GM12878 (cell line): ENCODE data around the gene SLAIN2. TPM values are rescaled to one million over a fixed set of nuclear protein-coding genes. Genes with fewer than 3 reads are reported as not detected.

Experiments
- ATAC-seq: fragments of 200-7000 bp; cut with Tn5 transposase; 3 replicates; pipeline ENCODE4 v1.9.1; 2020; ENCODE audit warnings: mild to moderate bottlenecking, moderate library complexity
- BruUV-seq: library from RNA; stranded (reverse); fragments of 400-500 nt; replicated peaks from 2 replicates; lab custom pipeline; 2021; lab: Mats Ljungman, UMichigan
- CTCF ChIA-PET: fragments of 300-600 bp; sonication (Branson Sonifier 250); formaldehyde crosslinking; extraction: SDS; loops from one replicate; lab custom pipeline; 2021; ENCODE audit warnings: inconsistent platforms; lab: Yijun Ruan, JAX
- POLR2A ChIA-PET: fragments of 350-600 bp; formaldehyde crosslinking; extraction: SDS; loops from one replicate; lab custom pipeline; 2021; ENCODE audit warnings: inconsistent platforms; lab: Charles Lee
- RAD21 ChIA-PET: fragments of 300-600 bp; sonication (Branson Sonifier 250); formaldehyde crosslinking; loops from one replicate; lab custom pipeline; 2023; ENCODE audit warnings: antibody characterized with exemption; ENCODE audit not compliant: unreplicated experiment; lab: Charles Lee
- SMC1A ChIA-PET: fragments of 300-600 bp; sonication (Branson Sonifier 250); formaldehyde crosslinking; loops from one replicate; lab custom pipeline; 2023; ENCODE audit not compliant: unreplicated experiment, uncharacterized antibody; lab: Charles Lee
- DNase-seq: peaks from one replicate; pipeline ENCODE4 v3.0.0-alpha.2; 2011; ENCODE audit warnings: low read depth, low spot score
- FAIRE-seq: peaks from 3 replicates; lab custom pipeline; 2011; peaks lifted over from hg19 to GRCh38; lab: Jason Lieb, UNC
- H2AFZ ChIP-seq: 2 replicates; pipeline ENCODE4 v1.6.0; 2011; ENCODE audit warnings: low read depth, low read length, control low read depth; ENCODE audit not compliant: control insufficient read depth
- H3K27ac ChIP-seq: 2 replicates; pipeline ENCODE4 v1.5.1; 2011; ENCODE audit warnings: control low read depth; ENCODE audit not compliant: control insufficient read depth, insufficient read depth
- H3K27me3 ChIP-seq, 2 experiments: replicated peaks in 1 of 2; 2 replicates each; pipeline versions ENCODE4 v1.6.0 to v1.6.1; 2011; ENCODE audit warnings: low read length in 1 of 2; ENCODE audit not compliant: control insufficient read depth in 2 of 2, insufficient read depth in 2 of 2
- H3K36me3 ChIP-seq, 2 experiments: 2 replicates each; pipeline ENCODE4 v1.5.1; 2011; ENCODE audit warnings: low read length in 1 of 2; ENCODE audit not compliant: control insufficient read depth in 2 of 2, insufficient read depth in 2 of 2
- H3K4me1 ChIP-seq: 2 replicates; pipeline ENCODE4 v1.6.1; 2011; ENCODE audit warnings: mild to moderate bottlenecking, low read length, moderate library complexity, mixed read lengths; ENCODE audit not compliant: control insufficient read depth, insufficient read depth
- H3K4me2 ChIP-seq: 2 replicates; pipeline ENCODE4 v1.6.0; 2011; ENCODE audit warnings: control low read depth; ENCODE audit not compliant: control insufficient read depth, insufficient read depth
- H3K4me3 ChIP-seq: fragments of 200-600 bp; sonication (generic); 2 replicates; pipeline ENCODE4 v1.5.1; 2016
- H3K79me2 ChIP-seq: 2 replicates; pipeline ENCODE4 v1.6.0; 2011; ENCODE audit warnings: low read length; ENCODE audit not compliant: control insufficient read depth, insufficient read depth
- H3K9ac ChIP-seq: 2 replicates; pipeline ENCODE4 v1.8.0; 2011; ENCODE audit warnings: low read length, control low read depth, mixed read lengths; ENCODE audit not compliant: control insufficient read depth, insufficient read depth
- H3K9me3 ChIP-seq: replicated peaks from 3 replicates; pipeline ENCODE4 v1.5.1; 2011; ENCODE audit warnings: mild to moderate bottlenecking, low read length; ENCODE audit not compliant: control insufficient read depth, insufficient read depth
- H4K20me1 ChIP-seq: 2 replicates; pipeline ENCODE4 v1.6.0; 2011; ENCODE audit not compliant: control insufficient read depth, insufficient read depth
- BACH1 ChIP-seq: fragments of 450-650 bp; IDR thresholded peaks from 2 replicates; pipeline ENCODE4 v1.6.1; 2017; ENCODE audit warnings: mild to moderate bottlenecking, borderline replicate concordance
- E2F8 ChIP-seq: fragments of 450-650 bp; IDR thresholded peaks from 2 replicates; pipeline ENCODE4 v1.6.1; 2018; ENCODE audit warnings: mild to moderate bottlenecking, low read depth, moderate library complexity; ENCODE audit not compliant: partially characterized antibody
- NKRF ChIP-seq: fragments of 450-650 bp; conservative IDR thresholded peaks from 2 replicates; pipeline ENCODE4 v1.6.1; 2017; ENCODE audit warnings: mild to moderate bottlenecking, moderate library complexity
- NR2C2 ChIP-seq: IDR thresholded peaks from 2 replicates; pipeline ENCODE4 v1.6.1; 2011; ENCODE audit warnings: borderline replicate concordance, low read depth; ENCODE audit not compliant: control insufficient read depth, insufficient read length
- NRF1 ChIP-seq: conservative IDR thresholded peaks from 2 replicates; pipeline ENCODE4 v1.6.1; 2011; ENCODE audit warnings: mild to moderate bottlenecking, low read depth, low read length, improper control_type of control experiment
- PAX5 ChIP-seq: IDR thresholded peaks from 2 replicates; pipeline ENCODE4 v1.6.1; 2011; ENCODE audit warnings: low read depth, low read length, borderline replicate concordance
- POLR2A ChIP-seq: IDR thresholded peaks from 2 replicates; pipeline ENCODE4 v1.6.1; 2011; ENCODE audit warnings: low read depth, mild to moderate bottlenecking, low read length
- RELB ChIP-seq: fragments of 450-650 bp; IDR thresholded peaks from 2 replicates; pipeline ENCODE4 v1.6.1; 2017; ENCODE audit warnings: low read depth, mild to moderate bottlenecking, moderate library complexity
- SMAD1 ChIP-seq: fragments of 450-650 bp; IDR thresholded peaks from 2 replicates; pipeline ENCODE4 v1.6.1; 2018; ENCODE audit warnings: mild to moderate bottlenecking, low read depth; ENCODE audit not compliant: partially characterized antibody
- SREBF1 ChIP-seq: IDR thresholded peaks from 2 replicates; pipeline ENCODE4 v1.6.1; 2012; ENCODE audit warnings: mild to moderate bottlenecking, low read length
- TAF1 ChIP-seq: IDR thresholded peaks from 2 replicates; pipeline ENCODE4 v1.6.1; 2011; ENCODE audit warnings: mild to moderate bottlenecking, low read depth, low read length, borderline replicate concordance
- USF1 ChIP-seq: IDR thresholded peaks from 2 replicates; pipeline ENCODE4 v1.6.1; 2011; ENCODE audit warnings: borderline replicate concordance, low read depth, mild to moderate bottlenecking, moderate library complexity, mixed read lengths, low read length; ENCODE audit not compliant: insufficient read depth; ENCODE audit errors: extremely low read length
- ZBED1 ChIP-seq: IDR thresholded peaks from 2 replicates; pipeline ENCODE4 v1.6.1; 2016; ENCODE audit warnings: borderline replicate concordance
- ZNF217 ChIP-seq: fragments of 450-650 bp; IDR thresholded peaks from 2 replicates; pipeline ENCODE4 v1.6.1; 2017; ENCODE audit warnings: antibody characterized with exemption, mild to moderate bottlenecking
- whole genome bisulfite sequencing: methylation state at CpG from one replicate; pipeline ENCODE4 v1.1.6; 2016; ENCODE audit warnings: low lambda C conversion rate; ENCODE audit not compliant: insufficient replicate concordance, insufficient coverage; ENCODE audit errors: missing lambda C conversion rate; 5-methylcytosine and 5-hydroxymethylcytosine counted together
- in situ Hi-C: fragments of 300-500 bp; cut with MboI; formaldehyde crosslinking; loops from 9 replicates; pipeline ENCODE4 v1.14.3; 2018; ENCODE audit warnings: mixed read lengths
- intact Hi-C: fragments of 100-400 bp; cut with micrococcal nuclease; formaldehyde crosslinking; loops from one replicate; pipeline ENCODE4 v1.14.2; 2022; ENCODE audit not compliant: unreplicated experiment
- polyA plus RNA-seq, 11 experiments: library from polyadenylated mRNA; depleted of rRNA in 4 of 11; unstranded in 6 of 11; stranded (reverse) in 5 of 11; fragments of >200 nt; fragmentation: Nextera tagmentation in 4 of 11; fragmentation: Illumina TruSeq in 1 of 11; extraction: Ambion mirVana in 4 of 11; extraction: Trizol in 1 of 11; gene quantifications; 1 replicate in 1 of 11; 2 replicates in 10 of 11; pipeline versions ENCODE4 v1.2.1 to v1.2.3, GENCODE V29; 2011 to 2016; ENCODE audit warnings: inconsistent platforms in 2 of 11, missing spikeins in 2 of 11, low read depth in 1 of 11
- total RNA-seq, 4 experiments: library from RNA; depleted of rRNA in 3 of 4; stranded (reverse); fragments of >200 nt in 3 of 4; fragmentation: Illumina TruSeq in 1 of 4; extraction: Trizol in 1 of 4; gene quantifications; 2 replicates each; pipeline versions ENCODE4 v1.2.1 to v1.2.3, GENCODE V29; 2013 to 2021

Gene SLAIN2
- total and polyA plus RNA-seq, 10 of the 15 experiments (the other 5 are each of a cell fraction or from before 2014, with no cell fraction given), result 4.3 to 96.6 (median 25.4) TPM

GRCh38 chr4:48410812-48411211 is 69.5 kb downstream of the SLAIN2 start (continued):
- TF ChIP-seq BACH1 (no peak), E2F8 (no peak), NRF1 (no peak), NR2C2 (no peak), ZNF217 (no peak), NKRF (no peak)

GRCh38 chr4:48420144-48420543 is 78.8 kb downstream of the SLAIN2 start:
- Histone ChIP-seq H3K4me3 (no peak overlapping the region), H3K4me1 (no peaks in the 10 kb centered on the region), H3K9me3 (no peaks in the 10 kb centered on the region), H3K9ac (no peak overlapping the region), H4K20me1 (no peaks in the 10 kb centered on the region), H2AFZ (no peak overlapping the region), H3K79me2 (no peaks in the 10 kb centered on the region), H3K27ac (no peak overlapping the region), H3K4me2 (no peak overlapping the region), H3K36me3 (peaks cover 2 to 3% of the 10 kb centered on the region in 2 experiments; a peak in 2 of 4 replicates), H3K27me3 (no peaks in the 10 kb centered on the region)
- BruUV-seq, result no TSS peak
- ChIA-PET CTCF (interaction anchor here (1.3 kb wide), 1 partner anchor 9 kb away, joined by 4 read pairs; no protein-coding TSS in a partner anchor), RAD21 (no interaction called here), POLR2A (no interaction called here), SMC1A (no interaction called here)
- TF ChIP-seq PAX5 (no peak), ZBED1 (no peak), SREBF1 (no peak), POLR2A (no peak), SMAD1 (no peak), USF1 (no peak), TAF1 (no peak), RELB (no peak), NR2C2 (no peak)
- DNase-seq, result no peak
- intact Hi-C loops, result no loop called here
- FAIRE-seq, result no peak
- WGBS, result 95% methylated on average over 6 of the region's 6 CpGs
- no peak for ATAC-seq
- in situ Hi-C loops, result no loop called here
